ENCODE data around the gene HOXA4. TPM values are rescaled to one million over a fixed set of nuclear protein-coding genes. Genes with fewer than 3 reads are reported as not detected.

The HOXA4 gene
- polyA plus RNA-seq, 1 experiment, result 1.3 TPM

GRCh38 chr7:27140126-27140857 is 9.7 kb upstream of the HOXA4 start:
- Histone ChIP-seq H3K4me3 (ENCODE audit: low read depth, low read length) (no peak overlapping the region), H3K27me3 (ENCODE audit: control insufficient read depth, insufficient read depth, low read length) (no peaks in the 10 kb centered on the region), H3K36me3 (ENCODE audit: control insufficient read depth, insufficient read depth, low read length) (no peaks in the 10 kb centered on the region)
- DNase-seq (ENCODE audit: low read depth), result no peak
- ChIA-PET CTCF (interaction anchor here (1.0 to 5.9 kb wide), 5 partner anchors 9 to 286 kb away, joined by 3 to 59 read pairs (median 7); partner anchors contain the start of gene HOXA4), POLR2A (no interaction called here)
- TF ChIP-seq CTCF (IDR thresholded peaks at IDR 0.05; ENCODE audit: insufficient read depth, low read depth, low read length), result no peak

GRCh38 chr7:27139334-27140125 is 9.0 kb upstream of the HOXA4 start:
- ChIA-PET CTCF (interaction anchor here (1.0 to 5.9 kb wide), 3 partner anchors 8 to 285 kb away, joined by 3 to 59 read pairs (median 7); partner anchors contain the start of gene HOXA4), POLR2A (no interaction called here)
- no peak for TF ChIP-seq CTCF (IDR thresholded peaks at IDR 0.05; ENCODE audit: insufficient read depth, low read depth, low read length)

DNA sequence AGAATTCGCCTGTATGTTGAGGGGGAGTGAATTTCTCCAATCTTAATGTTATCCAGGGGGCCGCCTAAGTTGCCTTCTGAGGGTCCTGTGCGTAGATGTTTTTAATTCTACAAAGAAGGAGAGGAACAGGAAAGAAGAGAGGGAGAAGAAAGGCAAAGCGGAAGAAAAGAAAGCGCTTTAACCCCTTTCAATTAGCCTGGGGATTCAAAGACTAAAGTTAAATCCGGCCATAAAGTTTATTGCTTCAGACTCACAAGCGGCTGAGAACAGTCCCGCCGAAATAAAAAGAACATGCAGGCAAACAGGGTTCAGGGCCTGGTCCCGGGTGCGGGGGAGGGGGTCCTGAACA is 8.4 kb upstream of the HOXA4 start:
- no peak for TF ChIP-seq CTCF (IDR thresholded peaks at IDR 0.05; ENCODE audit: insufficient read depth, low read depth, low read length)
- Histone ChIP-seq H3K27me3 (ENCODE audit: control insufficient read depth, insufficient read depth, low read length) (no peaks in the 10 kb centered on the region), H3K36me3 (ENCODE audit: control insufficient read depth, insufficient read depth, low read length) (no peaks in the 10 kb centered on the region), H3K4me3 (ENCODE audit: low read depth, low read length) (no peak overlapping the region)
- CTCF ChIA-PET, result no interaction called here
- DNase-seq (ENCODE audit: low read depth), result no peak
- POLR2A ChIA-PET, result no interaction called here

More at GRCh38 chr7:27139334-27140125, 9.0 kb upstream of the HOXA4 start:
- H3K36me3 ChIP-seq (ENCODE audit: control insufficient read depth, insufficient read depth, low read length), result no peaks in the 10 kb centered on the region
- H3K4me3 ChIP-seq (ENCODE audit: low read depth, low read length), result no peak overlapping the region
- H3K27me3 ChIP-seq (ENCODE audit: control insufficient read depth, insufficient read depth, low read length), result no peaks in the 10 kb centered on the region
- no peak for DNase-seq (ENCODE audit: low read depth)

DNA sequence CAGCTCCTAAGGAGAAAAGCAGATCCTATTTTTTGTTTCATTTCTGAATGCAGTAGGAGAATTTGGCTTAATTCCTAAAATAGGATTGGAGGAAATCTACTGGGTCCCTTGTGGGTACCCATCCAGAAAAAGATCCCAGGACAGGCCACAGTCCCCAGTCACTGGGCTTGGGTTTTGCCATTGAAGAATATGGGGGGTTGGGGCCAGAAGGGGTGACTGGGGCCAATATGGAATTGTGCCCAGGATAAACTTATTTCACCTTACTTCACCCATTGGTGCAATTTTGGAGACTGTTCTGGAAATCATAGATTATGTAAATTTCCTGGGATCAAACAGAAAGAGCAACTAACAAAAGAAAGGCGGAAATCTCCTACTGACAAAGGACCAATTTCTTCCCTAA is 7.9 kb upstream of the HOXA4 start:
- H3K4me3 ChIP-seq (ENCODE audit: low read depth, low read length), result no peak overlapping the region
- ChIA-PET POLR2A (no interaction called here), CTCF (interaction anchor here (1.1 kb wide), 1 partner anchor 295 kb away, joined by 3 read pairs; no protein-coding TSS in a partner anchor)
- no peaks in the 10 kb centered on the region for H3K27me3 ChIP-seq (ENCODE audit: control insufficient read depth, insufficient read depth, low read length)
- no peaks in the 10 kb centered on the region for H3K36me3 ChIP-seq (ENCODE audit: control insufficient read depth, insufficient read depth, low read length)
- no peak for TF ChIP-seq CTCF (IDR thresholded peaks at IDR 0.05; ENCODE audit: insufficient read depth, low read depth, low read length)
- DNase-seq (ENCODE audit: low read depth), result no peak

GRCh38 chr7:27137640-27138315 is 7.2 kb upstream of the HOXA4 start:
- no peak for TF ChIP-seq CTCF (IDR thresholded peaks at IDR 0.05; ENCODE audit: insufficient read depth, low read depth, low read length)
- Histone ChIP-seq H3K4me3 (ENCODE audit: low read depth, low read length) (no peak overlapping the region), H3K36me3 (ENCODE audit: control insufficient read depth, insufficient read depth, low read length) (no peaks in the 10 kb centered on the region), H3K27me3 (ENCODE audit: control insufficient read depth, insufficient read depth, low read length) (no peaks in the 10 kb centered on the region)
- no peak for DNase-seq (ENCODE audit: low read depth)
- ChIA-PET POLR2A (no interaction called here), CTCF (interaction anchor here (1.1 kb wide), 1 partner anchor 294 kb away, joined by 3 read pairs; no protein-coding TSS in a partner anchor)

Measured in BJ (cell line).